Thyroid gland (tissue), 4 donors: ENCODE measurements around the gene HRNR.

Experiments
- POLR2A ChIP-seq, 2 donors: fragments of 450-650 bp; IDR thresholded peaks; one replicate each; pipeline ENCODE4 v1.6.1; 2017; ENCODE audit warnings: antibody characterized with exemption in 2 of 2, mild to moderate bottlenecking in 2 of 2, moderate library complexity in 1 of 2
- TF ChIP-seq, protein P1 (sequence below), 6 experiments: fragments of 200-600 bp in 3 of 6; fragments of 450-650 bp in 3 of 6; sonication (generic) in 3 of 6; IDR thresholded peaks; one replicate each; pipeline ENCODE4 v1.5.1; 2016 to 2019; ENCODE audit warnings: antibody characterized with exemption in 6 of 6, mild to moderate bottlenecking in 2 of 6, inconsistent platforms in 1 of 6, moderate library complexity in 1 of 6

DNA sequence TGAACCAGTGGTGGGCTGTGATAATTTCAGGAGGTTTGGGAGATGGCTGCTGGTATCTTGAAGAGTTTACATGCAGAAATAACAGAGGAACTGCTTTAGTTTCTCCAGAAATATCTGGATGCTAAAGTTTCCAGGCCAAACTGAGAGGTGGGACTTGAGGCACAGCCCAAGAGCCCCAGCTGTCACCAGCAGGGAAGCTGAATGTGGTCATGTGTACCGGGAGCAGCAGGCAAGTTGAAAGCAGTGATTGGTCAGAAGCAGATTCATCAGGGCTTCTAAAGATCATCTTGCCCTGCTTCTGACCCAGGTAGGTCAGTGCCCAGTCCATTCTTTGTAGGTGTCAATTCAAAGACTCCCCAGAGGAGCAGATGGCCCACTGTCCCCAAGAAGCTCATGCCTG is 57.0 kb downstream of the HRNR start:
- TF ChIP-seq, protein P1, sequence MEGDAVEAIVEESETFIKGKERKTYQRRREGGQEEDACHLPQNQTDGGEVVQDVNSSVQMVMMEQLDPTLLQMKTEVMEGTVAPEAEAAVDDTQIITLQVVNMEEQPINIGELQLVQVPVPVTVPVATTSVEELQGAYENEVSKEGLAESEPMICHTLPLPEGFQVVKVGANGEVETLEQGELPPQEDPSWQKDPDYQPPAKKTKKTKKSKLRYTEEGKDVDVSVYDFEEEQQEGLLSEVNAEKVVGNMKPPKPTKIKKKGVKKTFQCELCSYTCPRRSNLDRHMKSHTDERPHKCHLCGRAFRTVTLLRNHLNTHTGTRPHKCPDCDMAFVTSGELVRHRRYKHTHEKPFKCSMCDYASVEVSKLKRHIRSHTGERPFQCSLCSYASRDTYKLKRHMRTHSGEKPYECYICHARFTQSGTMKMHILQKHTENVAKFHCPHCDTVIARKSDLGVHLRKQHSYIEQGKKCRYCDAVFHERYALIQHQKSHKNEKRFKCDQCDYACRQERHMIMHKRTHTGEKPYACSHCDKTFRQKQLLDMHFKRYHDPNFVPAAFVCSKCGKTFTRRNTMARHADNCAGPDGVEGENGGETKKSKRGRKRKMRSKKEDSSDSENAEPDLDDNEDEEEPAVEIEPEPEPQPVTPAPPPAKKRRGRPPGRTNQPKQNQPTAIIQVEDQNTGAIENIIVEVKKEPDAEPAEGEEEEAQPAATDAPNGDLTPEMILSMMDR (IDR thresholded peaks at IDR 0.05): no peak
- no peak for TF ChIP-seq POLR2A (IDR thresholded peaks at IDR 0.05)
